HG03045 (cell line): ENCODE measurements around the gene LAX1.

ENCODE experiments used
- ATAC-seq: cut with Tn5 transposase; IDR thresholded peaks from one replicate; pipeline ENCODE4 v1.9.1; 2021; ENCODE audit warnings: mild to moderate bottlenecking, moderate library complexity; ENCODE audit not compliant: unreplicated experiment

Gene LAX1

GRCh38 chr1:203799971-203800370, 35.0 kb downstream of the LAX1 start:
- ATAC-seq = no peak

GRCh38 chr1:203805689-203806088, 40.7 kb downstream of the LAX1 start:
- ATAC-seq = no peak

GRCh38 chr1:203807196-203807595, 42.2 kb downstream of the LAX1 start:
- no peak for ATAC-seq

GRCh38 chr1:203813581-203814341, 48.8 kb downstream of the LAX1 start:
- ATAC-seq = no peak

- no peak for ATAC-seq
Observed at GRCh38 chr1:203818399-203818798, 53.4 kb downstream of the LAX1 start.

GRCh38 chr1:203823306-203823705, 58.3 kb downstream of the LAX1 start:
- ATAC-seq = no peak
